ENCODE results near the gene TSNAX. TPM values are rescaled to one million over a fixed set of nuclear protein-coding genes. Genes with fewer than 3 reads are reported as not detected.

The TSNAX gene
- total RNA-seq, 2 experiments from 2014 or later: 37.6 to 38.0 TPM

GRCh38 chr1:231549733-231550447 is 21.4 kb downstream of the TSNAX start:
- ATAC-seq (no peak), DNase-seq (no peak)
- Mint-ChIP-seq H3K27me3 (no peaks in the 10 kb centered on the region), H3K9me3 (no peaks in the 10 kb centered on the region), H3K36me3 (ENCODE audit: low read depth) (peaks cover 15% of the 10 kb centered on the region), H3K4me1 (ENCODE audit: low read depth) (peaks cover 17% of the 10 kb centered on the region), H3K4me3 (no peak overlapping the region), H3K27ac (no peak overlapping the region)
- no peak for TF ChIP-seq CTCF (IDR thresholded peaks at IDR 0.05)
- intact Hi-C loops (cut with micrococcal nuclease): no loop called here
- ChIA-PET POLR2A (no interaction called here), CTCF (interaction anchor here (0.7 to 1.4 kb wide), 5 partner anchors 18 to 193 kb away, joined by 3 to 6 read pairs (median 4); no protein-coding TSS in a partner anchor)

- peaks cover 19% of the 10 kb centered on the region for H3K36me3 Mint-ChIP-seq (ENCODE audit: low read depth)
- intact Hi-C loops (cut with micrococcal nuclease): no loop called here
- peak; percentile 39 for DNase-seq
- H3K27me3 Mint-ChIP-seq: no peaks in the 10 kb centered on the region
- no peak for TF ChIP-seq CTCF (IDR thresholded peaks at IDR 0.05)
- H3K9me3 Mint-ChIP-seq: no peaks in the 10 kb centered on the region
- CTCF ChIA-PET: interaction anchor here (0.7 to 1.2 kb wide), 4 partner anchors 178 to 193 kb away, joined by 3 to 6 read pairs (median 4); no protein-coding TSS in a partner anchor
- no peak for ATAC-seq
- no peak overlapping the region for H3K4me3 Mint-ChIP-seq
- H3K4me1 Mint-ChIP-seq (ENCODE audit: low read depth): peaks cover 22% of the 10 kb centered on the region
- POLR2A ChIA-PET: no interaction called here
- H3K27ac Mint-ChIP-seq: no peak overlapping the region
Measured at GRCh38 chr1:231550448-231550781, 21.9 kb downstream of the TSNAX start.

- intact Hi-C loops (cut with micrococcal nuclease): no loop called here
- Mint-ChIP-seq H3K36me3 (ENCODE audit: low read depth) (peaks cover 17% of the 10 kb centered on the region), H3K9me3 (no peaks in the 10 kb centered on the region), H3K27me3 (no peaks in the 10 kb centered on the region), H3K27ac (no peak overlapping the region), H3K4me3 (no peak overlapping the region), H3K4me1 (ENCODE audit: low read depth) (peaks cover 34% of the 10 kb centered on the region)
- CTCF ChIA-PET: interaction anchor here (1.3 kb wide), 1 partner anchor 44 kb away, joined by 3 read pairs; no protein-coding TSS in a partner anchor
- POLR2A ChIA-PET: no interaction called here
- ATAC-seq (no peak), DNase-seq (no peak)
- no peak for TF ChIP-seq CTCF (IDR thresholded peaks at IDR 0.05)
Measured at GRCh38 chr1:231553320-231553719, 24.9 kb downstream of the TSNAX start.

GRCh38 chr1:231554969-231555368 is 26.5 kb downstream of the TSNAX start:
- Mint-ChIP-seq H3K36me3 (ENCODE audit: low read depth) (peaks cover 17% of the 10 kb centered on the region), H3K27ac (no peak overlapping the region), H3K4me3 (no peak overlapping the region), H3K4me1 (ENCODE audit: low read depth) (peaks cover 35% of the 10 kb centered on the region), H3K27me3 (no peaks in the 10 kb centered on the region), H3K9me3 (no peaks in the 10 kb centered on the region)
- no peak for TF ChIP-seq CTCF (IDR thresholded peaks at IDR 0.05)
- ChIA-PET CTCF (interaction anchor here (0.7 to 1.5 kb wide), 2 partner anchors 44 to 198 kb away, joined by 3 read pairs; no protein-coding TSS in a partner anchor), POLR2A (no interaction called here)
- intact Hi-C loops (cut with micrococcal nuclease): no loop called here
- DNase-seq (no peak), ATAC-seq (peak; percentile 72)

GRCh38 chr1:231557411-231557810 is 28.9 kb downstream of the TSNAX start:
- Mint-ChIP-seq H3K27me3 (no peaks in the 10 kb centered on the region), H3K4me3 (no peak overlapping the region), H3K9me3 (no peaks in the 10 kb centered on the region), H3K36me3 (ENCODE audit: low read depth) (peaks cover 23% of the 10 kb centered on the region), H3K4me1 (ENCODE audit: low read depth) (peaks cover 28% of the 10 kb centered on the region), H3K27ac (peak overlapping the region; percentile 1)
- POLR2A ChIA-PET: no interaction called here
- DNase-seq: no peak
- no peak for TF ChIP-seq CTCF (IDR thresholded peaks at IDR 0.05)
- no peak for ATAC-seq
- intact Hi-C loops (cut with micrococcal nuclease): no loop called here
- CTCF ChIA-PET: interaction anchor here (1.1 to 1.2 kb wide), 2 partner anchors 15 to 33 kb away, joined by 3 read pairs; no protein-coding TSS in a partner anchor
